ENCODE data around the gene FARSB. TPM values are rescaled to one million over a fixed set of nuclear protein-coding genes. Genes with fewer than 3 reads are reported as not detected.

FARSB gene
- polyA plus RNA-seq, 4 donors: 21.6 to 29.2 (median 26.9) TPM

Other genes with a start within 250 kb of the FARSB start
- 10 to 100 TPM; 17.1 to 20.2 (median 17.3) TPM for gene SGPP2, start 231.5 kb downstream of the FARSB start, polyA plus RNA-seq (ENCODE audit: insufficient read length in 4 of 4)
- under 1 TPM in 2 of 4 donors, not detected in 2; 0.13 to 0.48 TPM for gene MOGAT1, start 15.6 kb upstream of the FARSB start, polyA plus RNA-seq (ENCODE audit: insufficient read length in 4 of 4)
- 10 to 100 TPM; 53.5 to 83.9 (median 73.4) TPM for gene ACSL3, start 204.9 kb upstream of the FARSB start, polyA plus RNA-seq (ENCODE audit: insufficient read length in 4 of 4)

Data from left renal cortex interstitium (tissue), 4 donors.